HUES64 (cell line): ENCODE data around the gene USP32.

ENCODE experiments used
- H3K27ac ChIP-seq: 2 replicates; pipeline ENCODE4 v1.7.0; 2013; ENCODE audit warnings: low read depth, low read length, inconsistent platforms
- H3K27me3 ChIP-seq: 2 replicates; pipeline ENCODE4 v1.6.1; 2013; ENCODE audit warnings: mild to moderate bottlenecking, low read length; ENCODE audit not compliant: insufficient read depth
- H3K36me3 ChIP-seq: 2 replicates; pipeline ENCODE4 v1.6.1; 2013; ENCODE audit warnings: mild to moderate bottlenecking, low read length; ENCODE audit not compliant: insufficient read depth
- H3K4me1 ChIP-seq: 2 replicates; pipeline ENCODE4 v1.6.1; 2013; ENCODE audit warnings: mild to moderate bottlenecking, low read length, moderate library complexity; ENCODE audit not compliant: insufficient read depth
- H3K4me3 ChIP-seq: 2 replicates; pipeline ENCODE4 v1.5.1; 2013; ENCODE audit warnings: mild to moderate bottlenecking, low read length, moderate library complexity
- H3K9ac ChIP-seq: 2 replicates; pipeline ENCODE4 v1.6.1; 2013; ENCODE audit warnings: mild to moderate bottlenecking, low read depth, low read length
- H3K9me3 ChIP-seq: 2 replicates; pipeline ENCODE4 v1.6.1; 2013; ENCODE audit warnings: low read depth, low read length; ENCODE audit not compliant: insufficient read depth
- WGBS: fragments of 150-250, 120-280 bp; methylation state at CpG from one replicate; pipeline ENCODE4 v1.1.7; 2013; ENCODE audit warnings: missing lambda C conversion rate; 5-methylcytosine and 5-hydroxymethylcytosine counted together

The USP32 gene

GRCh38 chr17:60169921-60170817 lies 221.8 kb downstream of the USP32 start:
- Histone ChIP-seq H3K4me1 (no peaks in the 10 kb centered on the region), H3K9me3 (no peaks in the 10 kb centered on the region), H3K9ac (no peak overlapping the region), H3K27ac (no peak overlapping the region), H3K4me3 (no peak overlapping the region), H3K27me3 (no peaks in the 10 kb centered on the region), H3K36me3 (no peaks in the 10 kb centered on the region)
- 86% methylated on average over 9 of the region's 10 CpGs for WGBS

GRCh38 chr17:60168654-60169053 lies 223.3 kb downstream of the USP32 start:
- Histone ChIP-seq H3K36me3 (no peaks in the 10 kb centered on the region), H3K27me3 (no peaks in the 10 kb centered on the region), H3K9ac (no peak overlapping the region), H3K4me1 (no peaks in the 10 kb centered on the region), H3K9me3 (no peaks in the 10 kb centered on the region), H3K4me3 (no peak overlapping the region), H3K27ac (no peak overlapping the region)
- 78% methylated on average over 7 of the region's 7 CpGs for WGBS

- WGBS: 79% methylated on average over 11 of the region's 11 CpGs
- Histone ChIP-seq H3K27me3 (no peaks in the 10 kb centered on the region), H3K4me3 (no peak overlapping the region), H3K36me3 (no peaks in the 10 kb centered on the region), H3K27ac (no peak overlapping the region), H3K9ac (no peak overlapping the region), H3K4me1 (peaks cover 11% of the 10 kb centered on the region), H3K9me3 (no peaks in the 10 kb centered on the region)
Measured at GRCh38 chr17:60167065-60167741, 224.7 kb downstream of the USP32 start.

- Histone ChIP-seq H3K27ac (no peak overlapping the region), H3K4me1 (peaks cover 21% of the 10 kb centered on the region)
- WGBS: 87% methylated on average over 4 of the region's 5 CpGs
Measured at GRCh38 chr17:60165971-60166370, 226.0 kb downstream of the USP32 start.

GRCh38 chr17:60165223-60165622 lies 226.7 kb downstream of the USP32 start:
- Histone ChIP-seq H3K27ac (no peak overlapping the region), H3K4me1 (peaks cover 22% of the 10 kb centered on the region), H3K9ac (no peak overlapping the region), H3K4me3 (no peak overlapping the region), H3K9me3 (no peaks in the 10 kb centered on the region), H3K27me3 (no peaks in the 10 kb centered on the region), H3K36me3 (no peaks in the 10 kb centered on the region)
- WGBS: 86% methylated on average over 5 of the region's 5 CpGs

More at GRCh38 chr17:60165971-60166370, 226.0 kb downstream of the USP32 start:
- Histone ChIP-seq H3K4me3 (no peak overlapping the region), H3K9ac (no peak overlapping the region), H3K9me3 (no peaks in the 10 kb centered on the region), H3K36me3 (no peaks in the 10 kb centered on the region), H3K27me3 (no peaks in the 10 kb centered on the region)

GRCh38 chr17:60164697-60165096 lies 227.2 kb downstream of the USP32 start:
- 83% methylated on average over 5 of the region's 5 CpGs for WGBS
- Histone ChIP-seq H3K9ac (no peak overlapping the region), H3K27ac (no peak overlapping the region), H3K27me3 (no peaks in the 10 kb centered on the region), H3K4me3 (no peak overlapping the region), H3K36me3 (no peaks in the 10 kb centered on the region), H3K9me3 (no peaks in the 10 kb centered on the region), H3K4me1 (peaks cover 22% of the 10 kb centered on the region)

GRCh38 chr17:60164164-60164563 lies 227.8 kb downstream of the USP32 start:
- H3K27me3 ChIP-seq: no peaks in the 10 kb centered on the region
- H3K9ac ChIP-seq: no peak overlapping the region
- H3K9me3 ChIP-seq: no peaks in the 10 kb centered on the region
- no peaks in the 10 kb centered on the region for H3K36me3 ChIP-seq
- peaks cover 24% of the 10 kb centered on the region for H3K4me1 ChIP-seq
- H3K4me3 ChIP-seq: no peak overlapping the region
- no peak overlapping the region for H3K27ac ChIP-seq
- 95% methylated on average over 5 of the region's 6 CpGs for WGBS

- Histone ChIP-seq H3K9ac (no peak overlapping the region), H3K4me3 (no peak overlapping the region), H3K27ac (no peak overlapping the region), H3K36me3 (no peaks in the 10 kb centered on the region), H3K27me3 (no peaks in the 10 kb centered on the region), H3K4me1 (peaks cover 32% of the 10 kb centered on the region), H3K9me3 (no peaks in the 10 kb centered on the region)
- WGBS: 50% methylated on average over 19 of the region's 20 CpGs
Measured at GRCh38 chr17:60163108-60163784, 228.7 kb downstream of the USP32 start.

GRCh38 chr17:60161598-60162330 lies 230.2 kb downstream of the USP32 start:
- Histone ChIP-seq H3K27ac (no peak overlapping the region), H3K36me3 (no peaks in the 10 kb centered on the region), H3K4me1 (peaks cover 40% of the 10 kb centered on the region), H3K27me3 (no peaks in the 10 kb centered on the region), H3K4me3 (no peak overlapping the region), H3K9ac (no peak overlapping the region), H3K9me3 (no peaks in the 10 kb centered on the region)
- 42% methylated on average over 14 of the region's 17 CpGs for WGBS

- WGBS: 36% methylated on average over 10 of the region's 10 CpGs
- H3K4me1 ChIP-seq: peaks cover 40% of the 10 kb centered on the region
- no peak overlapping the region for H3K9ac ChIP-seq
- no peaks in the 10 kb centered on the region for H3K9me3 ChIP-seq
- peak overlapping the region; percentile 49; the same call in 1 of the 2 replicates for H3K27ac ChIP-seq
- H3K27me3 ChIP-seq: no peaks in the 10 kb centered on the region
- no peak overlapping the region; the same call in 1 of the 2 replicates for H3K4me3 ChIP-seq
- no peaks in the 10 kb centered on the region for H3K36me3 ChIP-seq
Measured at GRCh38 chr17:60160829-60161501, 231.0 kb downstream of the USP32 start.
